HG03108 (cell line): ENCODE results near the gene AGL.
A peak's percentile ranks its signal among the peaks of the same experiment; 100 is the strongest.
"Not testable (repeated sequence)": the region's sequence is repeated elsewhere in the genome, so short reads cannot be mapped to it uniquely, and the experiment has no call there.

Source experiments
- ATAC-seq: cut with Tn5 transposase; IDR thresholded peaks from one replicate; pipeline ENCODE4 v1.9.1; 2021; ENCODE audit warnings: moderate library complexity; ENCODE audit not compliant: unreplicated experiment

AGL gene

GRCh38 chr1:99850459-99851291 lies 514 bp downstream of the AGL start:
- ATAC-seq = peak; percentile 4

GRCh38 chr1:99851850-99852454 lies 1.8 kb downstream of the AGL start:
- no peak for ATAC-seq

GRCh38 chr1:99852648-99853047 lies 2.5 kb downstream of the AGL start:
- no peak for ATAC-seq

GRCh38 chr1:99855914-99856450 lies 5.8 kb downstream of the AGL start:
- no peak for ATAC-seq

GRCh38 chr1:99857041-99857440 lies 6.9 kb downstream of the AGL start:
- not testable (repeated sequence) for ATAC-seq

GRCh38 chr1:99858286-99858685 lies 8.1 kb downstream of the AGL start:
- ATAC-seq = no peak

- ATAC-seq = no peak
These were observed 8.7 kb downstream of the AGL start for GRCh38 chr1:99858881-99859280.

- ATAC-seq = no peak
These were observed 10.5 kb downstream of the AGL start for GRCh38 chr1:99860703-99861102.

GRCh38 chr1:99867682-99868081 lies 17.5 kb downstream of the AGL start:
- no peak for ATAC-seq

- no peak for ATAC-seq
These were observed 19.1 kb downstream of the AGL start for GRCh38 chr1:99869304-99869703.

GRCh38 chr1:99869723-99870122 lies 19.6 kb downstream of the AGL start:
- ATAC-seq = no peak

- no peak for ATAC-seq
These were observed 21.9 kb downstream of the AGL start for GRCh38 chr1:99872063-99872462.

- no peak for ATAC-seq
These were observed 27.4 kb downstream of the AGL start for GRCh38 chr1:99877568-99877967.

GRCh38 chr1:99886179-99886578 lies 36.0 kb downstream of the AGL start:
- no peak for ATAC-seq

- no peak for ATAC-seq
These were observed 36.7 kb downstream of the AGL start for GRCh38 chr1:99886841-99887240.

GRCh38 chr1:99887890-99888289 lies 37.7 kb downstream of the AGL start:
- no peak for ATAC-seq

GRCh38 chr1:99891997-99892396 lies 41.8 kb downstream of the AGL start:
- ATAC-seq = no peak

- ATAC-seq = not testable (repeated sequence)
These were observed 53.1 kb downstream of the AGL start for GRCh38 chr1:99903278-99903677.

GRCh38 chr1:99906535-99906934 lies 56.4 kb downstream of the AGL start:
- ATAC-seq = no peak

GRCh38 chr1:99917214-99917613 lies 67.1 kb downstream of the AGL start:
- no peak for ATAC-seq

GRCh38 chr1:99919220-99919619 lies 69.1 kb downstream of the AGL start:
- ATAC-seq = no peak

GRCh38 chr1:99934801-99935200 lies 84.6 kb downstream of the AGL start:
- no peak for ATAC-seq
